HEK293T (cell line): ENCODE data around the gene ZNF583.

ENCODE experiments used
- FOXA1 ChIP-seq: fragments of 450-650 bp; IDR thresholded peaks from 2 replicates; pipeline ENCODE4 v1.6.1; 2016; ENCODE audit warnings: mild to moderate bottlenecking
- FOXK2 ChIP-seq: fragments of 450-650 bp; IDR thresholded peaks from 2 replicates; pipeline ENCODE4 v1.6.1; 2016; ENCODE audit warnings: mild to moderate bottlenecking
- HDGF ChIP-seq: fragments of 450-650 bp; IDR thresholded peaks from 2 replicates; pipeline ENCODE4 v1.6.1; 2017; ENCODE audit warnings: antibody characterized with exemption, borderline replicate concordance
- LEF1 ChIP-seq: fragments of 450-650 bp; IDR thresholded peaks from 2 replicates; pipeline ENCODE4 v1.6.1; 2017; ENCODE audit warnings: mild to moderate bottlenecking, borderline replicate concordance
- SP1 ChIP-seq: fragments of 450-650 bp; IDR thresholded peaks from 2 replicates; pipeline ENCODE4 v1.6.1; 2017
- TARDBP ChIP-seq: fragments of 450-650 bp; IDR thresholded peaks from 2 replicates; pipeline ENCODE4 v1.6.1; 2016

- TF ChIP-seq FOXA1 (no peak), FOXK2 (no peak), SP1 (no peak), TARDBP (no peak), LEF1 (no peak), HDGF (no peak)
These were observed 70.2 kb downstream of the ZNF583 start for GRCh38 chr19:56474308-56474707.
